NCI-H1417 treated with DMSO at 0.1 percent for 48 hours (cell line): ENCODE data around the gene ABI1.
"Not testable (repeated sequence)": the region's sequence is repeated elsewhere in the genome, so short reads cannot be mapped to it uniquely, and the experiment has no call there.

ENCODE experiments used
- DNase-seq: peaks from one replicate; lab custom pipeline; 2025; lab: John Stamatoyannopoulos, UW

ABI1 gene

DNA sequence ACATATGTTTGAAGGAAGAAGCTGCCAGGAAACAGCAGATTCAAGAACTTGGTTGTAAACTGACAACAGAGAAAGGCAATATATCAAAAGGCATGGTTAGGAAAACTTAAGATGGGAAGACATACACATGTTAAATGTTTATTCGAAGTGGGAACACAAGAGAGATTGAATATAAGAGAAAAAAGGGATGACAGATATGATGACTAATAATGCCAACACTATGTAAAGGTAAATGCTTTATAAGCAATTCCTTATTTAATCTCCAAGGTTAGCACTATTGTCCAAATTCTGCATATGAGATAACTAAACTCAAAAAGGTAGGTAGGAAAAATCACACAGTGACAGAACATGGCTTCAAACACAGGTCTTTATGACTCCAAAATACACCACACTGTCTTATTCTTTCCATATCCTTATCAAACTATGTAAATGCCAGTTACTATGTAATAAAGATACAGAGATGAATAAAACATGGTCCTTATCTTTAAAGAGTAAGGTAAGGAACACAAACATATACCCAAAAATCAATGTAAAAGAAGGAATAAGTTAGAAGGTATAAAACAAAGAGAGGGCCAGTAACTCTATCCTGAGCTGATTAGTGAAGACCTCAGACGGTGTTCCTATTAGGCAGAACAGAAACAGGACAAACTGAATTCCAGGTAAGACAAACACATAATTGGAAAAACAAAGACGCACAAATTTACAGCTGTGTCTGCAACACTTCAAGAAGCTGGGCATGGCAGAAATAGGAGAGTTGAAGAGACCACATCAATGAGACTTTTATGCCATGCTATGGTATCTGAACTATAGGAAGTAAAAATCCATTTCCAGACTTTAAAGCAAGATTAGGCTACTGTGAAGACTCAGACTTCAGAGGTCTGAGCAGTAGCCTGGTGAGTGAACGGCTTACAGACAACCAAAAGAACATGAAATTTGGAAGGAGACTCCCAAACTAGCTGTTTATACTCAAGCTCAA, 56.1 kb downstream of the ABI1 start:
- no peak for DNase-seq

DNA sequence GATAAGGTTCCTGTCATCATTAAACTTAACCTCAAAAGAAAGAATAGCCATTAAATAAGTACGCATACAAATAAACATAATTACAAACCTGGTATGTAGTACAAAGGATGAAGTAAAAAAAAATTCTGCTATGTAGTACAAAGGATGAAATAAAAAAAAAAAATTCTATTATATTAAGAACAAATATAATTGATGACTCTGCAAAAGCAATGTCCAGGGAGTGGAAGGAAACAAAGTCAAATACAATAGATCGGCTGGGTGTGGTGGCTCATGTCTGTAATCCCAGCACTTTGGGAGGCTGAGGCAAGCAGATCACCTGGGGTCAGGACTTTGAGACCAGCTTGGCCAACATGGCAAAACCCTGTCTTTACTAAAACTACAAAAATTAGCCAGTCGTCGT, 56.9 kb downstream of the ABI1 start:
- DNase-seq: no peak

DNA sequence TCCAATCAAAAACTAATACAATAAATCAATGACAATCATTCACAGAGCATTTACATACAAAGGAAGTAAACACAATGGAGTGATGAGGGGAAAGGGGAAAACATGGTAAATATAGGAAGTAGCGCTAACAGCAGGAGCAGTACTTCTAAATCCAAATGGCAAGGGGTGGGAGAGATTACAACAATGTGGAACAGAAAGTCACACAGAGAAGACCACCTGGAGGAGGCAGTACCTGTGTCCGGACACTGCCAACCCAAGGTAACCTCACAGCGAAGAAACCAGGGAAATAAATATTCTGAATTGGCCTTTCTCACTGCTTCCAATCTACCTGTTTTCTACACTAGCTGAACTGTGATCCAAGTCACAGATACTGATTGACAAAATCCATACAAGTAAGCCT, 58.2 kb downstream of the ABI1 start:
- no peak for DNase-seq

DNA sequence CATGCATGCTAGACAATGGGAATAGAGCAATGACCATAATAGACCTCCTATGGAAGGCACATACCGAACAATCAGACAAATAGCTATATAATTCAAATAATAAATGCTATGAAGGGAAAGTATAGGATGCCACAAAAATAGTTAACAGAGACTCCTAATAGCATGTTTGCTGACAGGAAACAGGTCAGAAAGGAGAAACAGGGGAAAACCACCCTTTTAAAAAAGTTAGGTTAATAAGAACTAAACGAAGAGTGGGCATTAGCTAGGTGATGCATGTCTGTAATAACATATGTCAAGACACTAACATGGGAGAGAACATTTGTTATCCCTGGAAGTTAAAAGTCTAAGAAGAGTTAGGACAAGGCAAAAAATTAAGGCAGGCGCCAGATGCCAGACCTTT, 58.9 kb downstream of the ABI1 start:
- no peak for DNase-seq

DNA sequence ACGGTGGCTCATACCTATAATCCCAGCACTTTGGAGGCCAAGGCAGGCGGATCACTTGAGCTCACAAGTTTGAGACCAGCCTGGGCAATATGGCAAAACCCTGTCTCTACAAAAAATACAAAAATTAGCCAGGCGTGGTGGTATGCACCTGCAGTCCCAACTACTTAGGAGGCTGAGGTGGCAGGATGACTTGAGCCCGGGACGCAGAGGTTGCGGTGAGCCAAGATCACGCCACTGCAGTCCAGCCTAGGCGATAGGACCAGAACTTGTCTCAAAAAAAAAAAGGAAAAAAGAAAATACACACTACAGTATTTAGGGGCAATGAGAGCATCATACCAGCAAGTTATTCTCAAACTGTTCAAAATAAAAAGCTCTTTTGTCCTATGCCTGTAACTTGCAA, 59.5 kb downstream of the ABI1 start:
- no peak for DNase-seq

DNA sequence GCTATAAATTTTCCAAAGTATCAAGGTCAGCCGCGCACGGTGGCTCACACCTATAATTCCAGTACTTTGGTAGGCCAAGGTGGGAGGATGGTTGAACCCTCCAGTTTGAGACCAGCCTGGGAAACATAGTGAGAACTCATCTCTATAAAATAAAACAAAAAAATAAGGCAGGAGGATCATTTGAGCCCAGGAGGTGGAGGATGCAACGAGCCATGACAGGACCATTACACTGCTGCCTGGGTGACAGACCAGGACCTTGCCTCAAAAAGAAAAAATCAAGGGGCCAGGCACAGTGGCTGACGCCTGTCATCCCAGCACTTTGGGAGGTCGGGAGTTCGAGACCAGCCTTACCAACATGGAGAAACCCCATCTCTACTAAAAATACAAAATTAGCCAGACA, 60.3 kb downstream of the ABI1 start:
- DNase-seq: no peak

DNA sequence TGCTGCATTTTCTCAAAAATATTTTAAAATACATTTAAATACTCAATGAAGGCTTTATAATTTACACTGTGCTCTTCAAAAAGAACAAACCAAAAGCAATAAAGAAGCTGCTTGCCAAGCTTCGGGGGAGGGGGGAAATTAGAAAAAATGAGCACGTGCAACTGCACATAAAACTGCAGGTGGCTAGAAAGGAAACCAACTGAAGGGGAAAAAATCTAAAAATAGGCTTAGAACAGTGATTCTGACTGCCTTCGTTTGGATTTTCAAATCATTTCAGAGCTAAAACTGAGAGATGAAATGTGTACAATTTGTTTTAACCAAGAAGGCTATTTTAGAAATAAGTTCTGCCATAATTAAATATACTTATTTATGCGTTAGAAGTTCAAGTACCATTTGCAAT, 61.4 kb downstream of the ABI1 start:
- DNase-seq: no peak

DNA sequence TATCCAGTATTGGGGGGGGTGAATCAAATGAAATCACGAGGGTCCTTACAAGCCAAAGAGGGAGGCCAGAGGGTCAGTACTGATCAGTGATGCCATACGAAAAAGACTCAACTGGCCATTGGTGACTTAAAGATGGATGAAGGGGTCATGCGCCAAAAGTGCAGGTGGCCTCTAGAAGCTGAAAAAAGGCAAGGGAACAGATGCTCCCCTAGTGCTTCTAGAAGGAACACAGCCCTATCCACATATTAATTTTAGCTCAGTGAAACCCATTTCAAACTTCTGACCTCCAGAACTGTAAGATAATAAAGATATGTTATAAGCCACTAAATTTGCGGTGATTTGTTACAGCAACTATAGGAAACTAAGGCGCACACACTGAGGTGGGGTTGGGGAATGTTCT, 62.5 kb downstream of the ABI1 start:
- DNase-seq: no peak

DNA sequence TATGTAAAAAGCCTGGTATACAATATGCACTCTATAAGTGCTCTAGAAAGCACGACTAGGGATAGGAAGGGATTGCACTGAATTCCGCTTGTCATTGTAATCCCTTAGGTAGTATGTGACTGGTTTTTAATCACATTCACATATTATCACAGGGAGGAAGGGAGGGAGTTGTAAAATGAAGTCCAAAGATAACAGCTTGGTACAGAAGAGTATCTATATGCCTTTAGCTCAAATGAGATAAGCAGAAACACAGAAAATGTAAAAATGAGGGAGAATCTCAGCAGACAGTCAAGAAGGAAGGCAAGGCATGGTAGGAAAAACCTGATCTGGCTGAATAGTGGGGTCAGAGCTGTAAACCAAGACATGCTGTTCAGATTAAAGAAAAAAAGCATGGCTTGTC, 63.4 kb downstream of the ABI1 start:
- no peak for DNase-seq

DNA sequence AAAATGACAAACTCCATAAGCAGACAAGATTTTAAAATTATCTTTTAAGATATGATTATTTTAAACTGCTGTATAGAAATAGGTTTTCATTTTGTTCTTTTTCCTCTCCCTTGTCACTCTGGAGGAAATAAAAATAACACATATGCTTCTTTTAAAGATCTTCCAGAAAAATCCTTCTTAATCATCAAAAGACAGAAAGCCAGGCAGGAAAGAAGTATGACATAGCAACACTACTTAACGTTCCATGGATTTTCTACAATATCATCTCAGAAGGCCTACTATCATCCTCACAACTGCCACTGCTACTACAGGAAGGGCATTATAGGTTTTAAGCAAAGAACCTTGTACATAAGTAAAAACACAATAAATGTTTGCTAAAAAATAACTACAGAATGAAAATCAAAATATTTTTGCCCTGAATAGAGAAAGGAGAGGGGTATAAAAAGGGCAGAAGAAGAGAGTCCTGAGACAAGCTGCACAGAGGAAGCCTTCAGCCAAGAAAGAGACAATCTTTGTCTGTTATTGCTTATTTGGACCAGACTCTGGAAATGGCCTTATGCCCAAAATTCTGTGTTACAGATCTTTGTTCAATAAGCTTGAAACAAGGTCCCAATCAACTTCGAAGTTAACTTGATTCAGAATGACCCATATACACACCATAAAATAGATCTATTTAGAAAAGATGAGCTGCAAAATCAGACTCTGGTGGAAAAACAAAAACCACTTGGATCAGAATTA, 67.8 kb downstream of the ABI1 start:
- DNase-seq: no peak

DNA sequence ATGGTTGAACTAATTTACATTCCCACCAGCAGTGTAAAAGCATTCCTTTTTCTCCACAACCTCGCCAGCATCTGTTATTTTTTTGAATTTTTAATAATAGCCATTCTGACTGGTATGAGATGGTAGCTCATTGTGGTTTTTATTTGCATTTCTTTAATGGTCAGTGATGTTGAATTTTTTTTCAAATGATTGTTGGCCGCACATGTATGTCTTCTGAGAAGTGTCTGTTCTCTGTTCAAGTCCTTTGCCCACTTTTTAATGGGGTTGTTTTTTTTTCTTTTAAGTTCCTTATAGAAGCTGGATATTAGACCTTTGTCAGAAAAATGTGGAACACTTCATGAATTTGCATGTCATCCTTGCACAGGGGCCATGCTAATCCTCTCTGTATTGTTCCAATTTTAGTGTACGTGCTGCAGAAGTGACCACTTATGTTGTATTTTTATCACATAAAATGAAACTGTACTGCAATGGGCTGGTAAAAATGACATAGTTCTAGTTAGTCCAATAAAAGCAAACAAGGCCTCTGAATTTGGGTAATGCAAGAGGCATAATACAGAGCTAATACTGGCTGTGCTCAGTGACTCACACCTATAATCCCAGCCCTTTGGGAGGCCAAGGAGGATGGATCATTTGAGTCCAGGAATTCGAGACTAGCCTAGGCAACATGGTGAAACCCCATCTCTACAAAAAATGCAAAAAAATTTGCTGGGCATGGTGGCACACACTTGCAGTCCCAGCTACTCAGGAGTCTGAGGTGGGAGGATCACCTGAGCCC, 70.3 kb downstream of the ABI1 start:
- no peak for DNase-seq

DNA sequence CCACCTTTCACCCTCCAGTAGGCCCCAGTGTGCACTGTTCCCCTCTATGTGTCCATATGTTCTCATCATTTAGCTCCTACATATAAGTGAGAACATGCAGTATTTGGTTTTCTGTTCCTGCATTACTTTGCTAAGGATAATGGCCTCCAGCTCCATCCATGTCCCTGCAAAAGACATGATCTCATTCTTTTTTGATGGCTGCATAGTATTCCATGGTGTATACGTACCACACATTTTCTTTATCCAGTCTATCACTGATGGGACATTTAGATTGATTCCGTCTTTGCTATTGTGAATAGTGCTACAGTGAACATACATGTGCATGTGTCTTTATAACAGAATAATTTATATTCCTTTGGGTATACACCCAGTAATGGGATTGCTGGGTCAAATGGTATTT, 71.0 kb downstream of the ABI1 start:
- not testable (repeated sequence) for DNase-seq

DNA sequence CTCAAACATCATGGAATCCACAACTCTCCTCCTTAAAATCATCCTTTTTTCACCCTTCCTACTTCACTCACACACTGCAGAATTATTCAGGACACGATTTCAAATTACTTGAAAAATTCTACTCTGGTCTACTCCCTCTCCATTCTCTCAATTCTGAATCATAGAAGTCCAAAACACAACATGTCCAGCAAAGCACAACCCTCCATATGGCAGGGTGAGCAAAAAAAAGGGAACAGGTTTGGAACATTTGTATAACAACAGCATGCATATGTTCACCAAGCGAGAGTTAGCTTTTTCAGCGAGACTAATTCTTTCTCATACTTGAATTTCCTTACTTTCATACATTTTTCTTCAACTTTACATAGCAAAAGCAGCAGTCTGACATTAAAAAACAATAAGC, 73.4 kb downstream of the ABI1 start:
- DNase-seq: no peak

DNA sequence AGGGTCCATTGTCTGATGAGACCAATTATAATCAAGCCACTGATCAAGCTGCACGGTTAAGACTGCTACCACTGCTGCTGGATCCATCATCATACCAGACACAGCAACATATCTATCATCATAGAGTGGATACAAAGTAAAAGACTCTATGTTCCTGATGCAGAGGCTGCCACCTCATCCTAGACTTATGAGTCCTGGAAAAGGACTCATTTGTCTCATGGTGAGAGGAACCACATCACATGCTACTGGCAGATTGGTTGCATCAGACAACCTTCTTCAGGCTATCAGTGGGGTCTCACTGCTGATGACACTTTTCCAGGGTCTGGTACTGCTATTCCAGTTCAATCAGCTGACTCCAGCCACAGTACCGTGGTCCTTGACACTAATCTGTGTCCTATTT, 79.0 kb downstream of the ABI1 start:
- no peak for DNase-seq

DNA sequence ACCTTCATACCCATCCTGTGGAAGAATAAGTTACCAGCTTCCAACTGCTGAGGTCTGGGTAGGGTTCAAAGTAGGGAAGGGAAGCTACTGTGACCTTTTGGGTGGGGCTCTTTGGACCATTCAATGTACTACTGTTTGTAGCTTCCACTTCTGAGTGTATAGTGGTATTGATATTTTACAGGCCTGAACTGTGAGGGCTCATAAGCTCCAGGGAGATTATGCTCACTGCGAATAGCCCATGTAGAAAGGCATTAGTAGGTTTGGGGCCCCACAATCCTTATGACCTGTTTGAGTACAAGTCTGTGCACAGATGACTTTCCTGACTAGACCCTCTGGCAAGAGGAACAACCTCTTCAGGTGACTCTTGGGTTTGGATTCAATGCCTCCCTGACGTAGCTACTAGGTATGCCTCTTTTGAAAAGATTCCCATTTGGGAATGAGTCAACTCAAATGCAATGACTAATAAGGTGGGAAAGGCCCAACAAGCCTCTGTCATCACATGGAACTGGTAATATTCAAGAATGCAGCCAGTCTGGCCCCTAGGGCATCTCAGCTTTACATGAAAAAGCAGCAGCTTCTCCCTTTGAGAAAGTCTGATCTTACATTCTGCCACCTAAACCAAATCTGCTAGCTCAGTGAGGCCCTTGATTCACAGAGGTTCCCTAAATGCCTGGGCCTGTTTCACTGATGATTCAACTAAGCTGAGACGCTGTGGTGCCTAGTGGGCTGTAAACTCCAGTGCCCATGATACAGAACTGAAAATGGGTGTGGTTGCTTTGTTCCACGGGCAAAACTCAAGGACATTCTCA, 79.8 kb downstream of the ABI1 start:
- DNase-seq: no peak

DNA sequence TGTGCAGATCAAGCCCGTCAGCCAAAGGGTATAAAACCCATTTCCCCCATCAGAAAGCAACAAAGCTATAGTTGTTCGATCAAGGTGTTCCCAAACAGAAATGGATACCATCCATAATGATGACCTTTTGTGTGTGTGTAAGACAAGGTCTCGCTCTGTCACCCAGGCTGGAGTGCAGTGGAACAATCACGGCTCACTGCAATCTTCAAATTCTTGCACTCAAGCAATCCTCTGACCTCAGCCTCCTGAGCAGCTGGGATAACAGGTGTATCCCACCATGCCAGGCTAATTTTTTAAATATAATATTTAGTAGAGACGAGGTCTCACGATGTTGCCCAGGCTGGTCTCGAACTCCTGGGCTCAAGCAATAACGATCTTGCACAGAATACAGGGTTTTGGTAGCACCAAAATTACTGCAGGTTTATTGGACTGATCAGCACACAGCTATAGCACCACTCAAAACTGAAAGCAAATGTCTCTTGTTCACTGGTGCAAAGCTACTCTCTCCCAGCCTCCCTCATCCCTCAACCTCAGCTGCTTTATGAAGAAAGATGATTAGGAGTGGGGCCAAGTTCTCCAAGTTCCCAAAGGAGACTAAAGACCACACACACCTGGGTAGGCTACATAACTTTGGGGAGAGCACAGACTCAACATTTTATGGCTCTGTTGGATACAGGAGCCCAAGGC, 80.5 kb downstream of the ABI1 start:
- no peak for DNase-seq

DNA sequence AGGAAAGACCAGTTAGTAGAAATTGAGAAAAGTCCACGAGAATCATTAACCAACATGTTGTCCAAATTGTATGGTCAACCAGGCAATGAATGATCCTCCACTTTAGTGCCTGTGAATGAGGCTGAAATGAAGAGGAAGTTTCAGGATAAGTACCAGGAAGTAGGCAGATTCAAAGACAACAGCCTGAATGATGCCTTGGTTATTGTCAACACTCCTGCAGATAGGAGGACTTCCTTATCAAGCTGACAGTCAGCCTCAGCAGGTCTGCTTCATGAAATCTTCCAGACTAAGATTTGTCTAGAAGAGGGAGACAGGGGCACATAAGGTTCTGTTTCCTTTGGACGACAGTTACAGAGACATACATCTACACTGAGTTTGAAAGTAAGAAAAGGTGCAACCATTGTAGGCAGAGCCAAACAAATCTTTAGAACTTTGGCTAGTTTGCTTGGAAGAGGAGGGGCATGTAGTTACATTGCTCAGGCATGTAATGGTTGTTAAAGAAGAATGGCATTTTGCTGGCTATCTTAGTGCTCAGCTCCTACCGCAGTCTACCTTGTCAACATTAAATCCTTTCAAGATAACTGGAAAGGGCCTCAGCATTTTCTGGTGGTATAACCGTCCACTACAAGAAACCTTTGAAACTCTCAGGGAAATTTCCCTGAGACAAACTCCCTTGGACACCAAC, 81.4 kb downstream of the ABI1 start:
- DNase-seq: no peak

DNA sequence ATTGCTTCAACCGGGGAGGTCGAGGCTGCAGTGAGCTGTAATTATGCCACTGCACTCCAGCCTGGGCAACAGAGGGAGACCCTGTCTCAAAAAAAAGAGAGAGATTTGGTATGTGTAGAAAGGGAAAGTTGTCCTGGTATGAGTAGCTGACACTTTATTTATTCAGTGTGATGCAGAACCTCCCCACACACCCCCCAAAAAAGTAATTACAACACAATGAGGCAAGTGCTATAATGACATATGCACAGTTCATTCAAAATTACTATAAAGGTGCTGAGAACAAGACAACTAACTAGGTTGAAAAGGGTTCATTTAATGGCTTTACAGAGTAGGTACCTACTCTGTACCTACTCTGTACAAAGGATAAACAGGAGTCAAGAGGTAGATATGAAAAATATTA, 83.1 kb downstream of the ABI1 start:
- no peak for DNase-seq

DNA sequence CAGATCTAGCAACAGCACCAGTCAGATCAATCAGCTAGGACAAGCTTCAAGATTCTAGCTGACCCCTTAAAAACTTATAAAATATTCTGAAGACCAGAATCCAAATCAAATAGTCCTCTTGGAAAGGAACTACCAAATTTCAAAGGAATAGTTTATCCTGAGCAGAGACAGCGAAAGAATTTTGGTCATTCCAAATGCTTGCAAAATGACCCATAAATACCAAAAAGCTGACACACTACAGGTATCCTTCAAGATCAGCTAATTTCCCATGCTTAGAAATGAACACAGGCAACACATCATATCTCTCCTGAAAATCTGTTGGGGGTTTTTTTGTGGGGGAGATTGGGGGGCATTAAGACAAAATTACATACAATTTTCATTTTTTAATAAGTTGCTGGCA, 84.5 kb downstream of the ABI1 start:
- DNase-seq: no peak

DNA sequence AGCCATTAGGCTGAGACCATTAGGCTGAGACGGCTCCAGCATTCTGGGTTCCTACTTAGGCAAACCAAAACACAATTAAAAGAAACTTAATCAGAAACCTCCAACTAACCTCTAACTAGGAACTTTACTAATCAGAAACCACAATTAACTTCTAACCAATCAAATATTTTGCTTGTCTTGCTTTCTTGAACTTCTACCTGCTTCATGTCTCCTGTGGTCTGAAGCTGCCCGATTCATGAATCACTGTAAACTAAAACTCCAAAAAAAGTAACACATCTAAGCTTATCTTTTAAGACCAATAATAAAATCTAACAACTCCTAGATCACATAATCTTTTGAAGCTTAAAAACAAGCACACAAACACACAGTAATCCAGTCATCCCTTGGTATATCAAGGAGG, 87.1 kb downstream of the ABI1 start:
- DNase-seq: no peak

DNA sequence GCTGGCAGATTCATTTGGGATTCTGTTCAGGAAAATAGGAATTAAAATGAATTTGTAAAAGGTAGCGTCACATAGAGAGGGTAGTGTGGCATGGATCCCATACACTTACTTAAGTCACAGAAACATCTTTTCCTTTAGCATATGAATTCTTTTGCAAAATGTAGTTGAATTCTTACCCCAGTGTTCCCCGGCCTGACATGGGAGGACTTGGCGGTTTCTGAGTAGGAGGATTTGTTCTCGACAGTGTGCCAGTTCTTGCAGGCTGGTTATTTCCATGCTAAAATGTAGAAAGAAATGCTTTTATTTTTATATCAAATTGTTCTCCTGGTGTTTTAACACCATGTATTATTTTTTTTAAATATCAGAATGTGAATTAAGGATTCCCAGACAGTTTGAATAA, 90.7 kb downstream of the ABI1 start:
- no peak for DNase-seq
